Ishikawa (cell line): ENCODE results near the gene FKBP7.

ENCODE experiments used
- TAF1 ChIP-seq: IDR thresholded peaks from 2 replicates; pipeline ENCODE4 v1.6.1; 2012; ENCODE audit warnings: low read depth, mild to moderate bottlenecking
- YY1 ChIP-seq: IDR thresholded peaks from 2 replicates; pipeline ENCODE4 v1.6.1; 2012; ENCODE audit warnings: low read depth
- TF ChIP-seq, protein P1 (sequence below): IDR thresholded peaks from 2 replicates; pipeline ENCODE4 v1.6.1; 2012; ENCODE audit warnings: low read depth, mild to moderate bottlenecking
- TF ChIP-seq, protein P2 (sequence below): IDR thresholded peaks from 2 replicates; pipeline ENCODE4 v1.6.1; 2012

DNA sequence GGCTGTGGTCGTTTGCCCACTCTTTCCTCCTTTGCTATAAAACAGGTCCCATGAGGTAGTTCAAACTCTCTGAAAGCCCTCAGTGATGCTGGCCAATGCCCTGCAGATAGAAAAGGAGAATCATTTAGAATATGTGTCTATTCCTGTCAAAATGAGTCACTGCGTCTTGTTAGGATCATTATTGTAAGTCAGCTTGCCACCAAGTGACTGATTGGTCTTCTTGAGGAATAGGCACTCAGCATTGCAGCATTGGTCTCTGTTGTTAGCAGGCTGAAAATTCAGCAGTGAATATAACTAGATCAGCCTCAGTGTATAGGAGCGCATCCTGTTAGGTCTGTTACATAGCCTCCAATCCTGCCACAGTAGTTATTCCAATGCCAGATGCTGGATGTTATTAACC is 56.3 kb downstream of the FKBP7 start:
- TF ChIP-seq TAF1 (no peak), YY1 (no peak)
- TF ChIP-seq, protein P1, sequence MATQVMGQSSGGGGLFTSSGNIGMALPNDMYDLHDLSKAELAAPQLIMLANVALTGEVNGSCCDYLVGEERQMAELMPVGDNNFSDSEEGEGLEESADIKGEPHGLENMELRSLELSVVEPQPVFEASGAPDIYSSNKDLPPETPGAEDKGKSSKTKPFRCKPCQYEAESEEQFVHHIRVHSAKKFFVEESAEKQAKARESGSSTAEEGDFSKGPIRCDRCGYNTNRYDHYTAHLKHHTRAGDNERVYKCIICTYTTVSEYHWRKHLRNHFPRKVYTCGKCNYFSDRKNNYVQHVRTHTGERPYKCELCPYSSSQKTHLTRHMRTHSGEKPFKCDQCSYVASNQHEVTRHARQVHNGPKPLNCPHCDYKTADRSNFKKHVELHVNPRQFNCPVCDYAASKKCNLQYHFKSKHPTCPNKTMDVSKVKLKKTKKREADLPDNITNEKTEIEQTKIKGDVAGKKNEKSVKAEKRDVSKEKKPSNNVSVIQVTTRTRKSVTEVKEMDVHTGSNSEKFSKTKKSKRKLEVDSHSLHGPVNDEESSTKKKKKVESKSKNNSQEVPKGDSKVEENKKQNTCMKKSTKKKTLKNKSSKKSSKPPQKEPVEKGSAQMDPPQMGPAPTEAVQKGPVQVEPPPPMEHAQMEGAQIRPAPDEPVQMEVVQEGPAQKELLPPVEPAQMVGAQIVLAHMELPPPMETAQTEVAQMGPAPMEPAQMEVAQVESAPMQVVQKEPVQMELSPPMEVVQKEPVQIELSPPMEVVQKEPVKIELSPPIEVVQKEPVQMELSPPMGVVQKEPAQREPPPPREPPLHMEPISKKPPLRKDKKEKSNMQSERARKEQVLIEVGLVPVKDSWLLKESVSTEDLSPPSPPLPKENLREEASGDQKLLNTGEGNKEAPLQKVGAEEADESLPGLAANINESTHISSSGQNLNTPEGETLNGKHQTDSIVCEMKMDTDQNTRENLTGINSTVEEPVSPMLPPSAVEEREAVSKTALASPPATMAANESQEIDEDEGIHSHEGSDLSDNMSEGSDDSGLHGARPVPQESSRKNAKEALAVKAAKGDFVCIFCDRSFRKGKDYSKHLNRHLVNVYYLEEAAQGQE: no peak
- TF ChIP-seq, protein P2, sequence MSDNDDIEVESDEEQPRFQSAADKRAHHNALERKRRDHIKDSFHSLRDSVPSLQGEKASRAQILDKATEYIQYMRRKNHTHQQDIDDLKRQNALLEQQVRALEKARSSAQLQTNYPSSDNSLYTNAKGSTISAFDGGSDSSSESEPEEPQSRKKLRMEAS: no peak
